Measurements from ENCODE around the gene LRCH3.

The LRCH3 gene

DNA sequence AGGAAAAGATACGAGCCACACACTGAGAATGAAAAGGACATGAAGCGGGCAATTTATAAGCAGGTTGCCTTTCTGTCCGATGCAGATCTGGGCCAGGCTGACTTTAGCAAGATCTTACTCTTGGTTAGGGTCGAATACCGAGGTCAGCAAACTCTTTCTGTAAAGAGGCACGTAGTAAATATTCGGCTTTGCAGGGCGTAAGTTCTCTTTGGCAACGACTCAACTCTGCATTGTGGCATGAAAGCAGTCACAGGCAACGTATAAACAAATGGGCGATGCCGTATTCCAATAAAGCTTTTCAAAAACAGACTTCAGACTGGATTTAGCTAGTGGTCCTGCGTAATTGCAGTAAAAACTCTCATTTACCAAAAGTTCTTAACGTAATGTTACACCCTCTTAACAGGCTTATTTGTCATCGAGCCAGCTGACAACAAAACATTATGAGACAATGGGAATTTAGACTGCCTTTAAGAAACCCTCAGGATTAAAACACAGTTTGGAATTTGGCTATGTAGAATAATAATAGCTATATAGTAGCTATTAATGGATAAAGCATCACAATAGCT is 145.8 kb downstream of the LRCH3 start:
- no peak for TF ChIP-seq CTCF (IDR thresholded peaks at IDR 0.05)
- Histone ChIP-seq H3K36me3 (peaks cover 4% of the 10 kb centered on the region), H3K27me3 (no peaks in the 10 kb centered on the region), H3K4me3 (ENCODE audit: low read depth in 1 of 2, low read length in 1 of 2) (no peak overlapping the region), H3K27ac (no peak overlapping the region), H3K9me3 (no peaks in the 10 kb centered on the region), H3K4me1 (ENCODE audit: control insufficient read depth in 1 of 2, insufficient read depth in 1 of 2, low read depth in 1 of 2, low read length in 1 of 2) (no peaks in the 10 kb centered on the region)

All from neutrophil (primary cell).